Activated naive CD4-positive, alpha-beta T cell treated with anti-CD3 and anti-CD28 coated beads, Interleukin-2, amount 50 U/mL, for 16 hours (primary cell): ENCODE results near the gene DOK1.

Source experiments
- DNase-seq: peaks from one replicate; pipeline ENCODE4 v3.0.0-alpha.2; 2020

The DOK1 gene

DNA sequence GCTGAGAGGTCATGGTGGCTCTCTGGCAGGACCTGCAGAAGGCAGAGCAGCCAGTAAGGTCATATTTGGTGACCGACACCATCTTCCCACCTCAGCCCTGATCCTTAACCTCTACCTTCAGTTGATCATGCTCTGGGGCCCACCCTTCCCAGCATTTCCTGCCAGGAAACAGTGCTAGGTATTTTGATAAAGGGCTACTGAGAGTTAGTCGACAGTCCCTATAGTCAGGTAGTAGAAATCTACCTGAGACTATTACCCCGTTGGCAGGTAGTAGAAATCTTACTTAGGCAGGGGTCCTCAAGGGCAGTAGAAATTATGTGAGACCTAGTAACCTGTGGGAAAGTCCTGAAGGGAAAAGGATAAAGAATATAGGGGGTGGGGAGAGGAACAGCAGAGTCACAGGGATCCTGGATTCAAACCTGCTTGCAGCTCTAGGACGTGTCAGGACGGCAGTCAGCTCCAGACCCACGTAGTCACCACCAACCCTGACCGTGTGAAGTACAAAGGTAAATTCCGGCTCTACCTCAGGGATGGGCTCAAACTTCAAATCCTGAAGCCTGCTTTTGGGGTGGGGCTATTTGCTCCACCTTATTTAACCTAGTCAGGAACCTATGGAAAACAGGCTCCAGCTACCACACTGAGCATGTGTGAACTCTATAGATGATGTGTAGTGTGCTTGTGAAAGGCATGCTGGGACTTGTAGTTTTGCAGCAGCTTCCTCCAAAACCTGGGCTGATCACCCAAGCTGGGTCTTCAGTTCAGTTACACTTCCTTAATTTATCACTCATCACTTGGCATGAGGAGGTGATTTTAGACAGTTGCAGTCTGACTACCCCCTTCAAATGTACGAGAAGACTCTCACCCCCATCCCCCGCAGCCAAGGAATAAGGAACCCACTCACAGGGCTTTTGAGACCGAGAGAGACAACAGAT lies 28.5 kb upstream of the DOK1 start, which contains the start of gene DQX1:
Gene DQX1 (minus strand): TSS at position 515 of the 932 bp plus-strand sequence. CDS start 502 bp downstream, at position 13.
- no peak for DNase-seq

DNA sequence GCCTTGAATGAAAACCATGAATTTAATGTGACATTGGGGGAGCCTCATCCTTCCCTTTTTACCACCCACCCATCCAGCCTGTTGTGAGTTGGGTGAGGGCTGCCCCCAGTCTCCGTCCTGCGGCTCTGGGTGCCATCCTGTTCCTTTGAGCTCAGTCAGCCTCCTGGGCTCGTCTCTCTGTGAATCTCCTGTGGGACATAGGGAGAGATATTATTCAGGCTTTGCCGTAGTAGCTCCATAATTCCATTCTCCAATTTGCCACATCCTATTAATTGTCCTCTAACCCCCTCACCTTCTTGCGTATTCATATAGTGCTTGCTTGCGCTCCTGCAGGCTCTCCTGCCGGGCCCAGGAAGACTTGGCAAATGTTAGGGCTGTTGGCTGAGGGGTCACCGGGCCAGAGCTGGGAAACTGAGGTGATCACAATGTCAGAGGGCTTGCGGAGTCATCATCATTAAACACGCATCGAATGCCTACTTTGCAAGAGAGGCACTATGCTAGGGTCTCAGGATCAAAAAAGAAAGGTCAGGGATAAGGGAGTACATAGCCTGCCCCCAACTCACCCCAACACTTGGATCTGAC lies 27.8 kb upstream of the DOK1 start:
- no peak for DNase-seq

DNA sequence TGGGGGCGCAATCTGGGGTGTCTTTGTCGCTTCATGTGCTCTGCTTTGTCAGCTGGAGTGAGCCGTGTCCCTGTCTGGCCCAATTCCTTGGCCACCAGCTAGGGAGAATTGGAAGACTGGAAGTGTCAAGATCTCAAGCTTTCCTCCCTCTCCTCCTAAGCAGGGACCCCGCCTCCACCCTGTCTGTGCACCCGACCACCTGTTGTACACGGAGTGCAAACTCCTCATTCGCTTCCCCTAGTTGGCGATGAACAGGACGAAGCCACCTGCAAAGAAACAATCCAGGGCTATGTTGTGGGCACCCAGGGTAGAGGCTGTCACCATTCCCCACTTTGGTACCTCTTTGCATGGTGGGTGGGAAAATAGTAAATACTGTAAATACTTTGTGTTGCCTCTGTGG lies 26.8 kb upstream of the DOK1 start:
- DNase-seq = no peak

DNA sequence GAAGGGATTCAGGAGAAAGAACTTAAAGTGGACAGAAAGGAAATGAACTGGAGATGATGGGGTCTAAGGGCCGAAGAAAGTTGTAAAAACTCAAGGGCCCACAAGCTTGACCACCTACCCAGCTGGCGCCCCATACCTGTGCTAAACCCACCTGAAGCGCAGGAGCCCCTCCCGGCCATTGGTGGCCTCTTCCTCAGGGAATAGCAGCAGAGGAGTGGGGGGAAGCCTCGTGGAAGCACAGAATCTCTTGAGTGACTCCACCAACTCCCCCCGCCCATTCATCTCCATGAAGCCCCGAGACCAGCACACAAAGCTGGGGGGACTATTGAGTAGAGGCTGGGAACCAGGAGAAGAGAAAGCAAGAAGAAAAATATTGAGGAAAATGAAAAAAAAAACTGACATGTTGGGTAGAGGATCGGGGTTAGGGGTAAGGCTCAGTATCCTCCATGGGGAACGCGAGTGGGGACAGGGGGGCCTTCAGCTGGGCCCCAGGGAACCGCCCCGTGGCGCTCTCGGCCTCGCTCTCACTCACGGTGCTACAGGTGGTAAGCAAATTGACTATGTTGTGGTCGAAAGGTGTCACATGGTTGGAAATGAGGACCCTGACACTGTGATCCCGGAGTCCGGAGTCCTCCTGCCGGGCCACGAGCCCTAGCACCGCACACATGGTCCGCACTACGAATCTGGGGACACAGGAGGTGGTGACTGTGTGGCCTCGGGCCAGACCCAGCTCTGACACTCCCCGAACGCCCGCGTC lies 25.7 kb upstream of the DOK1 start:
- DNase-seq = peak; percentile 23

DNA sequence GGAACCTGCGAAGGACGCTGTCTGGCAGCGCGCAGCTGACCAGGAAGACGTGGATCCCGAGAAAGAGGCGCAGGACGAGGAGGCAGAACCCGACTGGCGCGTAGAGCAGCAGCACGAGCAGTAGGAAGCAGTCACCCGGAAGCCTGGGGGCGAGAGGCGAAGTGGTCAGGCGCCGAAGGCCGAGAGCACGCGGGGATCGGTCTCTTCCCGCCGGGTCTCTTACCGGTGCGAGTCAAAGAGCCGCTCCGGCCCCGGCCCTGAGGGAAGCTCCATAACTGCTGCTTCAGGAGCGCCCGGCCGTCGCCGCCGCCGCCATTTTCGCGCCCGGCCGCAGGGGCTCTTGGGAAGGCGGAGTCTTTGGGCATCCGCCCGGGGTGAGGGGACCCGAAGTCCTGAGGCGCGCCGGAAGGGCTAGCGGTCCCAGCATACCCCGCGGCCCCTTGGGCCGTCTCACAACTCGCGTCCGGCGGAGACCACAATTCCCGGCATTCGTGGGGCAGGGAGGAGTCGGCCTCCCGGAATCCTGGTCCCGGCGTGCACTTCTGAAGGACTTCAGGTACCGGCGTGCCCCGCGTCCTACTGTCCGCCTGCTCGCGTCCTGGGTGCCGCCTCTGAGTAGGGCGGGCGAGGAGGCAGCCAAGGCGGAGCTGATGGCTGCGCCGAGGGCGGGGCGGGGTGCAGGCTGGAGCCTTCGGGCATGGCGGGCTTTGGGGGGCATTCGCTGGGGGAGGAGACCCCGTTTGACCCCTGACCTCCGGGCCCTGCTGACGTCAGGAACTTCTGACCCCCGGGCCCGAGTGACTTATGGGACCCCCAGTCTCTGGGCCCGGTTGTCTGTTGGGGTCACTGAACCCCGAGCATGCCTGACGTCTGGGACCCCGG lies 24.9 kb upstream of the DOK1 start, which contains the start of the genes AUP1 and HTRA2:
Gene AUP1 (minus strand): TSS at position 350 of the 882 bp plus-strand sequence. CDS start 77 bp downstream, at position 273.
Gene HTRA2 (plus strand): TSS at position 577 of the 882 bp plus-strand sequence. CDS start 74 bp downstream, at position 651.
- peak; percentile 89 for DNase-seq

DNA sequence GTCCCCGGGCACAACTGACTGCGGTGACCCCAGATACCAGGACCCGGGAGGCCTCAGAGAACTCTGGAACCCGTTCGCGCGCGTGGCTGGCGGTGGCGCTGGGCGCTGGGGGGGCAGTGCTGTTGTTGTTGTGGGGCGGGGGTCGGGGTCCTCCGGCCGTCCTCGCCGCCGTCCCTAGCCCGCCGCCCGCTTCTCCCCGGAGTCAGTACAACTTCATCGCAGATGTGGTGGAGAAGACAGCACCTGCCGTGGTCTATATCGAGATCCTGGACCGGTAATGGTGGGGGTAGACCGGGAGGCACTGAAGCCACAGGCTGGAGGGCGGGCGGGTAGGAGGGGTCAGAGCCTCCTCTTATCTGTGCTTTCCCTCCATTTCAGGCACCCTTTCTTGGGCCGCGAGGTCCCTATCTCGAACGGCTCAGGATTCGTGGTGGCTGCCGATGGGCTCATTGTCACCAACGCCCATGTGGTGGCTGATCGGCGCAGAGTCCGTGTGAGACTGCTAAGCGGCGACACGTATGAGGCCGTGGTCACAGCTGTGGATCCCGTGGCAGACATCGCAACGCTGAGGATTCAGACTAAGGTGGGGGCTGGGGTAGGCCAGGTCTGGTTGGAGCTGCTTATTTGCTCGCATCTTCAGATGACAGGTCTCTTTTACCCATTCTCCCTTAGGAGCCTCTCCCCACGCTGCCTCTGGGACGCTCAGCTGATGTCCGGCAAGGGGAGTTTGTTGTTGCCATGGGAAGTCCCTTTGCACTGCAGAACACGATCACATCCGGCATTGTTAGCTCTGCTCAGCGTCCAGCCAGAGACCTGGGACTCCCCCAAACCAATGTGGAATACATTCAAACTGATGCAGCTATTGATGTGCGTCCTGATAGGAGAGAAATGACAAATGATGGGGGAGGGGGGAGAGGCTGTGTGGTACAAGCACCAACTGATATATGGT lies 24.0 kb upstream of the DOK1 start:
- peak; percentile 38 for DNase-seq

DNA sequence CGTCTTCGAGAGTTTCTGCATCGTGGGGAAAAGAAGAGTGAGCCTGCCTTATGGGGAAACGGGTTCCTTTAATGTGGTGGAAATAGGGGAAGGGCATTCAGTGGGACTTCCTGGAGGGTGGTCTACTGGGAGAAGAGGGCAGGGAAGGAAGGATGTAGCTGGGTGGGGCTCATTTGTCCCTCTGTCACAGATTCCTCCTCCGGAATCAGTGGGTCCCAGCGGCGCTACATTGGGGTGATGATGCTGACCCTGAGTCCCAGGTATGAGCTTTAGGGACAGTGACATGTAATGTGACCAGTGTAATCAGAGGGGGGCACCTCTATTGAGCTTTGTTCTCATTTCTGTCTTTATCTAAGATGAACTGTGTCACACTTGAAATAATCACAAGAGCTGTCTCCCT lies 22.9 kb upstream of the DOK1 start:
- DNase-seq = no peak

DNA sequence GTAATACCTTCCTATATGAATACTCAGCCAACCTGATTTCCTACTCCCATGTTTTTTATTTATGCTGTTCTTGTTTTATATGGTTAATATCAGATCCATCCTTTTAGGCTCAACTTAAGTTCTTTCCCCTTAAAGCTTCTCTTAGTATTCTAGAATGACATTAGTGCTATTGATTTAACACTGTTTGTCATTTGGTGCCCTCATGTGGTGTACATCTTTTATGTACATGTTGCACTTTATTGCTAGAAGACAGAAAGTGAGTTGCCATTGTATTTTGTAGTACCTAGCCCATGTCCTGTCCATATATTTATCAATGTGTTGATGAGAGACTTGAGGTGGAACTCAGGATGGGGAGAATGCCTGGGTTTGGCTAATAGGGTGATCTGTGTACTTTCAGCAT lies 22.3 kb upstream of the DOK1 start:
- no peak for DNase-seq

DNA sequence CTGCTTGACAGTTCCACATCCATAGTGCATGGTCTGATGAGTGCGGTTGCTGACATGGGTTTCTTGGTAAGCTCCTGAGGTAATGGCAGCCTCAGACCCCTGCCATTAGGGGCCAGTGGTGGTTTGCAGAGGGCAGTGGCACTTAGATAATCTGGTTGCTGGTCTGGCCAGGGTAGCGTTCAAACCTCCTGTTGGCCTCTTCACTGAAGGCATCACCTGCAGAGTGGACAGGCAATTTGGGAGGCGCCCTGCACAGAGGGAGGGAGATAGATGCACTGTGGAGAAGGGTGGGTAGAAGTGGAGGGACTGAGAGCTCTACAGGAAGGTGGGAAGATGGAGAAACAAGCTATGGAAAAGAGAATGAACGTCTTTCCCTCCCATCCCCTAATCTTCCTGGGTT lies 21.1 kb upstream of the DOK1 start:
- no peak for DNase-seq

DNA sequence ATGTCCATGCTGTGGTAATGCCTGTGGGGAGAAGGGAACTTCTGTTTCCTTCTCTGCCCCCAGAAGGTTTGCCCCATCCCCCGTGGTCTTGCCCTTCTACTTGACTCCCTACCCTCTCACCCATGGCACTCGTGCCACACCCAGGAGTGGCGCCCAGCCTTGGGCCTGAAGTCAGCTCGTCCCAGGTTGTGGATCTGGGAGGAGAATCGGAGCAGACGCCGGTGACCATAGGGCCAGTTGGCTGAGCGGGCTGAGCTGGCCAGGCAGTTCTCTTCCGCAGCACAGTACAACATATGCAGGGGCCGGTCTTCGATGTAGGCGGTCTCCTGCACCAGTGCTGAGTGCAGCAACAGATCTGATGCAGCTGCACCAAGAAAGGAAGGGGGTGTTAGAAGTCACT lies 20.1 kb upstream of the DOK1 start:
- no peak for DNase-seq

DNA sequence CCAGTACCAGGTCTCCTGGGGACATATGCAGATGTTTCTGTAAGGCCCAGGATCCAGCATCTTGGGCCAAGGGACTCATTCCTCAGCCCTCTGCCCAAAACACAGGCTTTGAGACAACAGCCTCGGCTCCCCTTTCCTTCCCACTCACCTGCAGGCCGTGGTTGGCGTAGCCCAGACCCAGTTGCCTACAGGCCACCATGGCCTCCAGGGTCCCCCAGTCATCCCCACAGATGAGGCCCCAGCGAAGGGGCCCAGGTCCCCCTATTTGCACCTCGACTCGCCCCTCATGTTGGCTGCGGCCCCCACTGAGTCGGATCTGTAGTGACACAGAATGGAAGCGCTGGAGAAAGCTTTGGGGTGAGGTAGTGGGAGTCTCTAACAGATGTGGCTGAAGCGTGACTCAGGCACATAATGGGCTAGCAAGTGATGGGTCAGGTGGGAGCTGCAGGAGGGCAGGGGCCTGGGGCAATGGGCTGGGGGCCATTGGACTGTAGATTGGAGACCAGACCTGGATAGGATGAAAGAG lies 19.0 kb upstream of the DOK1 start:
- no peak for DNase-seq

DNA sequence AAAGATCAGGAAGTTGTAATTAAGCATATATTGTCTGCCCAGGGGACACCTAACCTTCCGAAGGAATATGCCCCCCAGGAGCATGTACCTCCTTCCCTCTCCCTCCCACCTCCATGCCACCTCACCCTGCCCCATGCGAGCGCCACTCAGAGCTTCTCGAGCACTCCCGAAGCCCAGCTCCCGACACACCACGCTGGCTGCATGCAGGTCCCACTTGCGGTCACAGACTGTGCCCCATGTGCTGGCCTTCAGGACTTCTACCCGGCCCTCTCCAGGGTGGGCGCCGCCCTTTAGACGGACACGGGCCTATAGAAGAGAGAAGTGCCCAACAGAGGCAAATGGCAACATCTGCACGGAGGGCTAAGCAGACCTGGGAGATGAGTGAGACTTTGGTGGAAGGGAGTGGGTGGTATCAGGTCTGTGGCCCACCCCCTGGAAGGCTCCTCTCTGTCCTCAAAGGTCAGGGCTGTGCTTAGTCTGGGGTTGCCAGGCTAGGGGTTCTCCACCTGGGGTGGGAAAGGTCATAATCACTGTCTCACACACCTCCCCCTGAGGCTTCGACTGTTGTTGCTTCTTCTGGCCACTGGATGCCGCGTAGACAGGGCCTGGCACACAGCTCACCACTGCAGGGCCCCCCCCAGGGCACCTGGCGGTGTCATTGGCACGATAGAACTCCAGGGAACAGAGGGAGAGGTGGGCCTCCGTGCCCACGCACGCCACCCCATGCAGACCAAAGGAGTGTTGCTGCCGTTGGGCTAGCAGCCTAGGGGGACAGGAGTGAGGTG lies 18.2 kb upstream of the DOK1 start:
- no peak for DNase-seq

DNA sequence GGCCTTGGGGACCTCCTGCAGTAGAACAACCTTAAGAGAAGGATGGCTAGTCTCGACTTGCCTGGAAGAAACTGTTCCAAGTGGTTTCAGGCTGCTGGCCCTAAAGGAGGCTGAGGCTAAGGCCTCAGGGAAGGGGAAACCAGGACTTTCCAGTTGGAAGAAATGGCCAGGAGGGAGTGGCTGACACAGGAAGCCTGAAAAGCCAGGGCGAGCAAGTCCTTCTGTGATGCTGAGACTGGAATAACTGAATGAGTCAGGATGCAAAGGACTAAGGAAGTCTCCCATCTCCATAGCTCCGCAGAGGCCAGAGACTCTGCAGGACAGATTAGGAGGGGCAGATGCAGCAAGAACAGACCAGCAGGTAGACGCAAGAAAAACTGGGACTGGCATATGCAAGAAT lies 17.4 kb upstream of the DOK1 start:
- DNase-seq = no peak

DNA sequence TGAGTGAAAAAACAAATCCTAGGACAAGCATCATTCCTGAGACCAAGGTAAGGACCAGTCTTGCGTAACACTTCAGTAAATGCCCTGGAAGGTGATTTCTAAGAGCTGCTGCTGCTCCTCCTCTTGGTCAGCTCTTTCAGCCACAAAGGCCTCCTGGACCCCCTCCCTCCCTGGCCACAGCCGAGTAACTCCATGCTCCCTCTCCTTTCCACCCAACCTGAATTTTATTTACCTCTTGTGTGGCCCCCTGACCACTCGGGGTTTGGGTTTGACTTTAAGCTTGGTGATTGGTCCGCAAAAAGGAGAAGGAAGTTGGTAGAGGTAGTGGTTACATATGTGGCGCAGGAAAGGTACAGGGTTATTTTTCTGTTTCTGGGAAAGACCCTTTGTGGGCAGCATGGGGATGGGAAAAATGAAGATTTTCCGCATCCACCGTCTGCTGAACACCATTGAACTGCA lies 15.6 kb upstream of the DOK1 start:
- DNase-seq = no peak

DNA sequence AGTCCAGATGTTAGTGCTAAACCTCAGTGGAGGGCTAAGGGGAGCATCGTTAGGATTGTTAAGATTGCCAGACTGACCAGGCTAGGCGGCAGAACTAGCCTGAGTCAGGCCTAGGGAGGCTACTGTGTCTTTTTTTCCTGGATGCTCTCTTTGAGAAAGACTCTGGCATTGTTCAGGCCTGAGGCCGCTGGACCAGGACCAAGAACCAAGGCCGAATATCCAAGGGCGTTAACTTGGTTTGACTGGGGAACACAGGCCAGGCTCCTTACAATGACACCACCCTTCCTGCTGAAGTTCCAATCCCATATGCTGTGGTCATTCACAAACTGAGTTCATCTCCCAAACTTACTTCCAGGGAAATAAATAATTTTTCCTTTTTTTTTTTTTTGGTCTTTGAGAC lies 14.2 kb upstream of the DOK1 start:
- DNase-seq = no peak

DNA sequence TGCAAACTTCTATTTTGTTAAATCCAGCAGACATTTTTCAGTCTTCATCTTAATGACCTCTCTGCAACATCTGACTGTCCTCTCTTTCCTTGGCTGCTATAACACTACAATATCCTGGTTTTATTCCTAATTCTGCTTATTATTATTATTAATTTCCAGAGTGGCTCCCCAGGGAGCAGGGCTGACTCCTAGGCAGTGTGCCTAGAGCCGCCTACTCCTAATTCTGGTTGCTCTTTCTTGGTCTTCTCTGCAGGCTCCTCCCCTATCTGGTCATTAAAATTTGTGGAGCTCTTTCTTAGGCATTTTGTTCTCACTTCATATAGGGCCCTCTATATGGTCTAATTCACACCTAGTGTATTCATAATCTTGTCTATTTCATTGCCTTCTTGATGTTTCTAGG lies 11.5 kb upstream of the DOK1 start:
- no peak for DNase-seq

DNA sequence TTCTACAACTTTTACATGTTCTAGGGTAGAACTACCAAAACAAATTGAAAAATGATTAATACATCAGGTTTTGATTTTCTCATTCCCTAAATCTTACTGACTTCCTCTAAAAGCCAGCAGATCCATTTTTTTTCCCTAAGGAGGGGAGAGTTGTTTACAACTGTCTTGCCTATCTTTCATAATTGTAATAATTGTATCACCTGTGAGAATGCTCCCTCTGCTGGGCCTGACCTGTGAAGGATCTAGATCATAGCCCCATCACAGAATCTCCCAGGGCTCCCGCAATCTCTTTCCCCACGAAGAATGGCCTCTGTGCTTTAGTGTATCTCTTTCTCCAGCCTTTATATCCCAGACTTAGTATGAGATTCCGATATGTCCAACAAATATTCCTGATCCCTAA lies 9.9 kb upstream of the DOK1 start:
- no peak for DNase-seq

DNA sequence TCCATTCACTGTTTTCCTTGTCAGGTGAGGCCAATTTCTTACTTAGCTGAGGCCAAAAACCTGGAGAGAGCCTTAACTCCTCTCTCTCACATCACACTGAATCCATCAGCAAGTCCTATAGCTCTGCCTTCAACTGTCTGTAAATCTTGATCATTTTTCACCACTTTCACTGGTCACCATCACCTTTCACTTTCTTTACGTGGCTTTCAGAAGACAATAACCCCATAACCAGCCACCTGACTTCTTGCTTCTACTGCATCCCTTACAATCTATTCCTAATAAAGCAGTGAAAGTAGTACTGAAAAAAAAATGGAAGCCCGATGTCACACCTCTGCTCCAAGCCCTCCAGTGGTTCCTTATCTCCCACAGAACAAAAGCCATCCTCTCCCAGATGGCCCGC lies 8.5 kb upstream of the DOK1 start:
- no peak for DNase-seq

DNA sequence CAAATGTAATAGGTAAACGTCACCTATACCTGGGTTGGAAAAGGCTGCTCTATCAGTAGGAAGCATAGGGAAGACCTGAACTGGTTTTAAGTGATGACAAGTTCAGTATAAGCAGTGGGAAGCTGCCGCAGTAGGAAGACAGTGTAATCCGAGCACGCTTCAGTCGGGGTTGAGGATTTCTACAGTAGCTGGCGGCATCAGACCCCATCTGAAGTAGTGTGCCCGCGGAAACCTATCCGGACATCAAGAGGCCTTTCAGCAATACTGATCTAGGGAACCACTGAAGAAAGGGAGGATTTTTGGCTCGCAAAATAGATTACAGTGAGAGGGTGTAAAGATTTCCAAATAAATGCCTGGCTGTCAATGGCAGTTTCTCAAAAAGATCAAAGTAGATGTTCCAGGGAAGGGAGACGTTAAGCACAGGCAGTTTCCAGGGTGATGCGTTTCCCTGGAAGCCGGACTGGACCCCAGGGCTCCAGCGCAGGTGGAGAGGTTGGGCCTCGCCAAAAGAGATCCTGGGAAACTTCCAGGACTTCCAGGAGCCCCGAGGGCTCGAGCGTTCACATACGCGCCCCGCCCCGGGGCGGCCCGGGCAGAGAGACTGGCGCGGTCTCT lies 6.1 kb upstream of the DOK1 start:
- DNase-seq = no peak
